ENCODE measurements around the gene TP63.

DNA sequence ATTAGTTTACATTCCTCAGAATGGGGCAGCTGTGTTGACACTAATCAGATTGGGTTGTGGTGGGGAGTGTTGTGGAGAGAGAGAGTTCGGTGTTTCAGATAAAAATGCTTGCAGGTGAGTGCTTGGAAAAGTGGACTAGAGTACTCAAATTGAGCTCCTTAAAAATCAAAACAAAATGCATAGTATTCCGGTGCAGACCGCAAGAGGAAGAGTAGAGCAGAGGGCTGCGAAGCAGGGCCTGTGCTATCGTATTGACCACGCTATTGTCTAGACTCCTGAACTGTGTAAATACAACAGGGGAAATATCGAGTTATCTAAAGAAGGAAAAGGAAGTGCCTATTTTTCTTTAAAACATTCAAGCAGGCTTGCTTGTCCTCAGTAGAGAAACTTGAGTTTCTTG lies 159.5 kb downstream of the TP63 start:
- TF ChIP-seq CTCF (IDR thresholded peaks at IDR 0.05) (no peak), POLR2A (IDR thresholded peaks at IDR 0.05) (no peak)
